Breast epithelium (tissue), 4 donors: ENCODE measurements around the gene DHRS3. TPM values are rescaled to one million over a fixed set of nuclear protein-coding genes. Genes with fewer than 3 reads are reported as not detected.
A peak's percentile ranks its signal among the peaks of the same experiment; 100 is the strongest.

Experiments
- DNase-seq, 2 donors: peaks; one replicate each; pipeline ENCODE4 v3.0.0-alpha.2; 2019; ENCODE audit warnings: low spot score in 2 of 2
- H3K27ac ChIP-seq, 2 donors: fragments of 200-600 bp; sonication (generic) in 1 of 2; one replicate each; pipeline ENCODE4 v1.5.1; 2016 to 2019; ENCODE audit warnings: mild to moderate bottlenecking in 1 of 2
- H3K27me3 ChIP-seq, 2 donors: fragments of 200-600 bp; sonication (generic) in 1 of 2; one replicate each; pipeline versions ENCODE4 v1.5.1 to v1.6.0; 2017 to 2019; ENCODE audit warnings: control low read depth in 1 of 2, mild to moderate bottlenecking in 1 of 2
- H3K36me3 ChIP-seq: fragments of 200-600 bp; one replicate; pipeline ENCODE4 v1.5.1; 2019
- H3K4me1 ChIP-seq, 2 donors: fragments of 200-600 bp; sonication (generic); one replicate each; pipeline ENCODE4 v1.5.1; 2016 to 2019; ENCODE audit warnings: control low read depth in 1 of 2
- H3K4me3 ChIP-seq, 3 donors: fragments of 200-600 bp; sonication (generic); 1 replicate in 2 of 3; 2 replicates in 1 of 3; pipeline ENCODE4 v1.5.1; 2016 to 2019; ENCODE audit warnings: mild to moderate bottlenecking in 3 of 3, moderate library complexity in 2 of 3
- H3K9me3 ChIP-seq, 2 donors: fragments of 200-600 bp; sonication (generic) in 1 of 2; one replicate each; pipeline ENCODE4 v1.5.1; 2016 to 2019; ENCODE audit warnings: control low read depth in 1 of 2
- POLR2A ChIP-seq: fragments of 450-650 bp; IDR thresholded peaks from one replicate; pipeline ENCODE4 v1.6.1; 2016; ENCODE audit warnings: antibody characterized with exemption, mild to moderate bottlenecking, moderate library complexity
- POLR2AphosphoS5 ChIP-seq, 3 donors: sonication (generic); formaldehyde crosslinking; IDR thresholded peaks; one replicate each; pipeline ENCODE4 v1.6.1; 2017; ENCODE audit warnings: antibody characterized with exemption in 3 of 3
- intact Hi-C: fragments of 100-400 bp; cut with DNase I; formaldehyde crosslinking; loops from one replicate; pipeline ENCODE4 v1.15.1; 2023; ENCODE audit warnings: low total_unique reads
- total RNA-seq, 3 donors: library from RNA; depleted of rRNA; stranded (reverse); fragments of >200 nt; gene quantifications; one replicate each; pipeline ENCODE4 v1.1.0, GENCODE V29; 2016
- TF ChIP-seq, protein P1 (sequence below), 3 donors: fragments of 450-650 bp; IDR thresholded peaks; one replicate each; pipeline ENCODE4 v1.5.1; 2016 to 2017; ENCODE audit warnings: antibody characterized with exemption in 3 of 3, mild to moderate bottlenecking in 3 of 3, moderate library complexity in 3 of 3

DHRS3 gene
- total RNA-seq, 3 donors from 2014 or later, result 109 to 151 (median 117) TPM

DNA sequence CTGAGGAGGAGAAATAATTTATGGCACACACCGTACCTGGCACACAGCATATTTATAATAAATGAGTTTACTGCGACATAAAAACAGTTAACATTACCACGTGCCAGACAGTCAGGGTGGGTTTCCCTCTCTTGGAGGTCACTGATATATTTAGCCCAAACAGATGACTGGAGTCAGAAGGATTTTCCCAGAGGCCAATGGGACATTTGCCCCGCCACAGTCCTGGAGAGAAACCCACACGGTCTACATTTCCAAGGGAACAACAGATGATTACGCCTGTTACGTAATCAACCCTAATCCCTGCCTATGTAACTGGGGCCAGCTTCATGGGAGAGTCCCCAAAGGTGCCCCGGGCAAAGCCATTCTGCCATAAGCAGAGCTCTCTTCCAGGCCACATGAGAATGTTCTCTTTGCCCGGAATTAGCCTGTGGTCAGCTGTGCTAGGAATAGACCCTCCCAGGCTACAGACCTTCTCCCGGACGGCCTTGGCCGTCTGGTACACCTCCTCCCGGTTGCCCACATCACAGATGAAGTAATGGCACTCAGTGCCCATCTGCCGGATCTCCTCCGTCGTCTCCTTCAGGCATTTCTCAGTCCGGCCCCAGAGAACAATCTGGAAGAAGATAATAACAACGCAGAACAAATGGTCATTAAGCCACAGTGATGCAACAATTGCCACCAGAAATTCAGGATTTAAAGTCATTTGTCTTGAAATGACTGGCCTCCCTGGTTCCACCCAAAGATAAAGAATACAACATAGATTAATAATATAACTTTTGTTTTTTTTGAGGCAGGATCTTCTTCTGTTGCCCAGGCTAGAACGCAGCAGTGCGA, 37.7 kb downstream of the DHRS3 start:
- Histone ChIP-seq H3K27me3 (no peaks in the 10 kb centered on the region), H3K4me1 (no peaks in the 10 kb centered on the region), H3K9me3 (no peaks in the 10 kb centered on the region), H3K36me3 (no peaks in the 10 kb centered on the region), H3K4me3 (no peak overlapping the region), H3K27ac (peak overlapping the region; percentile 74 to 75)
- intact Hi-C loops, result no loop called here
- DNase-seq, result peak in 1 of 2 donors; percentile 66
- TF ChIP-seq, protein P1, sequence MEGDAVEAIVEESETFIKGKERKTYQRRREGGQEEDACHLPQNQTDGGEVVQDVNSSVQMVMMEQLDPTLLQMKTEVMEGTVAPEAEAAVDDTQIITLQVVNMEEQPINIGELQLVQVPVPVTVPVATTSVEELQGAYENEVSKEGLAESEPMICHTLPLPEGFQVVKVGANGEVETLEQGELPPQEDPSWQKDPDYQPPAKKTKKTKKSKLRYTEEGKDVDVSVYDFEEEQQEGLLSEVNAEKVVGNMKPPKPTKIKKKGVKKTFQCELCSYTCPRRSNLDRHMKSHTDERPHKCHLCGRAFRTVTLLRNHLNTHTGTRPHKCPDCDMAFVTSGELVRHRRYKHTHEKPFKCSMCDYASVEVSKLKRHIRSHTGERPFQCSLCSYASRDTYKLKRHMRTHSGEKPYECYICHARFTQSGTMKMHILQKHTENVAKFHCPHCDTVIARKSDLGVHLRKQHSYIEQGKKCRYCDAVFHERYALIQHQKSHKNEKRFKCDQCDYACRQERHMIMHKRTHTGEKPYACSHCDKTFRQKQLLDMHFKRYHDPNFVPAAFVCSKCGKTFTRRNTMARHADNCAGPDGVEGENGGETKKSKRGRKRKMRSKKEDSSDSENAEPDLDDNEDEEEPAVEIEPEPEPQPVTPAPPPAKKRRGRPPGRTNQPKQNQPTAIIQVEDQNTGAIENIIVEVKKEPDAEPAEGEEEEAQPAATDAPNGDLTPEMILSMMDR (IDR thresholded peaks at IDR 0.05), result no peak
- TF ChIP-seq POLR2AphosphoS5 (IDR thresholded peaks at IDR 0.05), result peak in 2 of 3 donors; percentile 37 to 44
- TF ChIP-seq POLR2A, result no peak

DNA sequence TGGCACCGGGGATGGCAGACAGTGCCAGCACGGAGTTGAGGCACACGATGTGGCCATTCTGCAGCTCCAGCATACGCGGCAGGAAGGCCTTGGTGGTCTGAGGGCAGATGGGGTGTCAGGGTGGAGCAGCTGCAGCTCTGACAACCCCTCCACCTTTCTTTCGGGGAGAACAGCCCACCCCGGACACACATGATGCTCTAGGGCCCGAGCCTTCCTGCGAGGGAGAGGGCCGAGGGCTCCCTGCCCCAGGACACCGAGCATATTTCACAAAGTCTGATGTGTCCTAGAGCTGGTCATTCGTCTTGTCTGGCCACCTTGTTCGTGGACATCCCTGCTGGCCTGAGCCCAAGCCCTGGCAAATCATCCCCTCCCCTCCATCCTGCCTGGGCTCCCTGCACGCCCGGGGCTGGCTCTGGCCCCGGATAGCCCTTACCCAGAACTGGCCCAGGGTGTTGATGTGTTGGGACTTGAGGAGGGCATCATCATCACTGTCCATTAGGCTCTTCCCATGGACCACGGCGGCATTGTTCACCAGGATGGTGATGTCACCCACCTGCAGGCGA, 39.1 kb downstream of the DHRS3 start:
- Histone ChIP-seq H3K27me3 (no peaks in the 10 kb centered on the region), H3K4me3 (no peak overlapping the region), H3K9me3 (no peaks in the 10 kb centered on the region), H3K27ac (peak overlapping the region in 1 of 2 donors; percentile 75), H3K36me3 (no peaks in the 10 kb centered on the region), H3K4me1 (no peaks in the 10 kb centered on the region)
- intact Hi-C loops, result no loop called here
- TF ChIP-seq, protein P1 (IDR thresholded peaks at IDR 0.05), result no peak
- no peak for TF ChIP-seq POLR2AphosphoS5 (IDR thresholded peaks at IDR 0.05)
- TF ChIP-seq POLR2A, result no peak
- no peak for DNase-seq

- Histone ChIP-seq H3K4me1 (no peaks in the 10 kb centered on the region), H3K9me3 (no peaks in the 10 kb centered on the region), H3K27ac (no peak overlapping the region), H3K4me3 (no peak overlapping the region), H3K36me3 (no peaks in the 10 kb centered on the region), H3K27me3 (no peaks in the 10 kb centered on the region)
- intact Hi-C loops, result no loop called here
- TF ChIP-seq POLR2A (no peak), POLR2AphosphoS5 (IDR thresholded peaks at IDR 0.05) (no peak)
- TF ChIP-seq, protein P1 (IDR thresholded peaks at IDR 0.05), result no peak
- no peak for DNase-seq
These were observed 41.0 kb downstream of the DHRS3 start for GRCh38 chr1:12577020-12577419.

- no peaks in the 10 kb centered on the region for H3K9me3 ChIP-seq
- no peak overlapping the region for H3K27ac ChIP-seq
- DNase-seq, result no peak
- no peaks in the 10 kb centered on the region for H3K36me3 ChIP-seq
- intact Hi-C loops, result no loop called here
- no peaks in the 10 kb centered on the region for H3K27me3 ChIP-seq
- no peak for TF ChIP-seq POLR2AphosphoS5 (IDR thresholded peaks at IDR 0.05)
- TF ChIP-seq POLR2A, result no peak
- TF ChIP-seq, protein P1 (IDR thresholded peaks at IDR 0.05), result no peak
- H3K4me1 ChIP-seq, result no peaks in the 10 kb centered on the region
- H3K4me3 ChIP-seq, result no peak overlapping the region
These were observed 43.3 kb downstream of the DHRS3 start for GRCh38 chr1:12574757-12575139.
